SK-N-SH (cell line): ENCODE measurements around the gene ZNF516. TPM values are rescaled to one million over a fixed set of nuclear protein-coding genes. Genes with fewer than 3 reads are reported as not detected.

ENCODE experiments used
- CTCF ChIA-PET: fragments of 300-600, 350-600 bp; formaldehyde crosslinking; extraction: SDS; loops from one replicate; lab custom pipeline; 2021; lab: Yijun Ruan, JAX
- POLR2A ChIA-PET: fragments of 350-600 bp; sonication (Branson Sonifier 250); formaldehyde crosslinking; extraction: SDS; loops from one replicate; lab custom pipeline; 2020; ENCODE audit warnings: antibody characterized with exemption, inconsistent platforms; lab: Yijun Ruan, JAX
- DNase-seq: peaks from one replicate; pipeline ENCODE4 v3.0.0; 2012
- H2AFZ ChIP-seq: fragments of 200-600 bp; sonication (generic); 2 replicates; pipeline ENCODE4 v1.8.1; 2016; ENCODE audit warnings: antibody characterized with exemption, mild to moderate bottlenecking, low read depth
- H3F3A ChIP-seq: fragments of 200-600 bp; sonication (generic); replicated peaks from 2 replicates; pipeline ENCODE3; 2016; ENCODE audit warnings: antibody characterized with exemption, mild to moderate bottlenecking; ENCODE audit not compliant: insufficient read depth
- H3K27ac ChIP-seq, 2 experiments: fragments of 200-500 bp in 1 of 2; fragments of 200-600 bp in 1 of 2; sonication (Bioruptor generic) in 1 of 2; sonication (generic), shearing (Covaris generic) in 1 of 2; 2 replicates each; pipeline versions ENCODE4 v1.5.1 to v1.6.1; 2014 to 2016; ENCODE audit warnings: low read depth in 2 of 2, inconsistent platforms in 1 of 2, low read length in 1 of 2, mild to moderate bottlenecking in 1 of 2, mixed read lengths in 1 of 2
- H3K27me3 ChIP-seq: fragments of 200-600 bp; sonication (generic), shearing (Covaris generic); 2 replicates; pipeline ENCODE4 v1.6.1; 2016; ENCODE audit warnings: mixed run types; ENCODE audit not compliant: insufficient read depth
- H3K36me3 ChIP-seq, 2 experiments: fragments of 200-500 bp in 1 of 2; fragments of 200-600 bp in 1 of 2; sonication (Bioruptor generic) in 1 of 2; sonication (generic) in 1 of 2; replicated peaks in 1 of 2; 2 replicates each; pipeline versions ENCODE3 to v1.5.1; 2014 to 2016; ENCODE audit warnings: low read length in 1 of 2, mild to moderate bottlenecking in 1 of 2; ENCODE audit not compliant: insufficient read depth in 2 of 2, control insufficient read depth in 1 of 2
- H3K4me1 ChIP-seq, 2 experiments: fragments of 200-500 bp in 1 of 2; fragments of 200-600 bp in 1 of 2; sonication (Bioruptor generic) in 1 of 2; sonication (generic), shearing (Covaris generic) in 1 of 2; 2 replicates each; pipeline versions ENCODE4 v1.5.1 to v1.6.1; 2014 to 2016; ENCODE audit warnings: low read depth in 1 of 2, low read length in 1 of 2, mixed run types in 1 of 2; ENCODE audit not compliant: insufficient read depth in 2 of 2, control insufficient read depth in 1 of 2
- H3K4me2 ChIP-seq: fragments of 200-600 bp; sonication (generic), shearing (Covaris generic); 2 replicates; pipeline ENCODE4 v1.6.1; 2017; ENCODE audit warnings: mixed run types
- H3K4me3 ChIP-seq, 2 experiments: fragments of 200-500 bp in 1 of 2; fragments of 200-600 bp in 1 of 2; sonication (Bioruptor generic) in 1 of 2; sonication (generic), shearing (Covaris generic) in 1 of 2; 2 replicates each; pipeline versions ENCODE4 v1.5.1 to v1.8.1; 2014 to 2016; ENCODE audit warnings: low read depth in 2 of 2, inconsistent platforms in 1 of 2, low read length in 1 of 2, mild to moderate bottlenecking in 1 of 2, mixed read lengths in 1 of 2, moderate library complexity in 1 of 2
- H3K79me2 ChIP-seq: fragments of 200-600 bp; sonication (generic); 2 replicates; pipeline ENCODE4 v1.8.1; 2017; ENCODE audit warnings: mild to moderate bottlenecking; ENCODE audit not compliant: insufficient read depth
- H3K9ac ChIP-seq: fragments of 200-600 bp; sonication (generic); 2 replicates; pipeline ENCODE4 v1.6.1; 2017; ENCODE audit warnings: mixed run types
- H3K9me2 ChIP-seq: fragments of 200-600 bp; sonication (generic); 2 replicates; pipeline ENCODE4 v1.6.1; 2017; ENCODE audit warnings: mixed run types
- H3K9me3 ChIP-seq: fragments of 200-600 bp; sonication (generic); 2 replicates; pipeline ENCODE4 v1.6.1; 2017; ENCODE audit warnings: mixed run types, mild to moderate bottlenecking, moderate library complexity
- H4K20me1 ChIP-seq: fragments of 200-600 bp; sonication (generic); 2 replicates; pipeline ENCODE4 v1.6.1; 2017; ENCODE audit warnings: mild to moderate bottlenecking, mixed run types; ENCODE audit not compliant: insufficient read depth
- CHD2 ChIP-seq: fragments of 150-350 bp; IDR thresholded peaks from 2 replicates; pipeline ENCODE4 v1.6.1; 2018; ENCODE audit warnings: low read length; ENCODE audit not compliant: partially characterized antibody
- EP300 ChIP-seq, 2 experiments: IDR thresholded peaks; 2 replicates each; pipeline versions ENCODE4 v1.4.0 to v1.6.1; 2012; ENCODE audit warnings: borderline replicate concordance in 1 of 2, low read depth in 1 of 2, low read length in 1 of 2
- EZH2phosphoT487 ChIP-seq: fragments of 200-600 bp; sonication (generic); IDR thresholded peaks from 2 replicates; pipeline ENCODE4 v1.6.1; 2017; ENCODE audit warnings: low read depth, mixed run types, mild to moderate bottlenecking, antibody characterized with exemption, moderate library complexity, borderline replicate concordance
- FOSL2 ChIP-seq: IDR thresholded peaks from 2 replicates; pipeline ENCODE4 v1.4.0; 2012; ENCODE audit warnings: low read depth, mild to moderate bottlenecking, moderate library complexity, borderline replicate concordance
- FOXM1 ChIP-seq: IDR thresholded peaks from 2 replicates; pipeline ENCODE4 v1.4.0; 2012; ENCODE audit warnings: low read depth, mild to moderate bottlenecking
- GABPA ChIP-seq: IDR thresholded peaks from 2 replicates; pipeline ENCODE4 v1.4.0; 2012; ENCODE audit warnings: low read depth, mild to moderate bottlenecking
- GATA2 ChIP-seq: sonication (generic); formaldehyde crosslinking; IDR thresholded peaks from 2 replicates; pipeline ENCODE4 v1.5.0; 2020; ENCODE audit warnings: mild to moderate bottlenecking, missing genetic modification reagents
- JUND ChIP-seq: IDR thresholded peaks from 2 replicates; pipeline ENCODE4 v1.4.0; 2012
- MAX ChIP-seq: IDR thresholded peaks from 2 replicates; pipeline ENCODE4 v1.4.0; 2012; ENCODE audit warnings: low read depth
- MEF2A ChIP-seq: IDR thresholded peaks from 2 replicates; pipeline ENCODE4 v1.4.0; 2012; ENCODE audit warnings: low read depth, borderline replicate concordance
- MXI1 ChIP-seq: IDR thresholded peaks from 2 replicates; pipeline ENCODE4 v1.6.1; 2012; ENCODE audit warnings: mild to moderate bottlenecking, low read depth, low read length, improper control_type of control experiment
- NFIC ChIP-seq: IDR thresholded peaks from 2 replicates; pipeline ENCODE4 v1.4.0; 2012; ENCODE audit warnings: borderline replicate concordance
- NRF1 ChIP-seq: IDR thresholded peaks from 2 replicates; pipeline ENCODE4 v1.6.1; 2012; ENCODE audit warnings: low read depth, mild to moderate bottlenecking, low read length
- PBX3 ChIP-seq: IDR thresholded peaks from 2 replicates; pipeline ENCODE4; 2012
- SIN3A ChIP-seq: IDR thresholded peaks from 2 replicates; pipeline ENCODE4 v1.6.1; 2012; ENCODE audit warnings: low read depth, mild to moderate bottlenecking, low read length, moderate library complexity, borderline replicate concordance
- SMC3 ChIP-seq: IDR thresholded peaks from 2 replicates; pipeline ENCODE4 v1.6.1; 2012; ENCODE audit warnings: low read depth, low read length, improper control_type of control experiment
- TAF1 ChIP-seq: IDR thresholded peaks from 2 replicates; pipeline ENCODE4 v1.6.1; 2012; ENCODE audit warnings: low read depth, mild to moderate bottlenecking, low read length, moderate library complexity, borderline replicate concordance
- TEAD4 ChIP-seq: IDR thresholded peaks from 2 replicates; pipeline ENCODE4 v1.4.0; 2012; ENCODE audit warnings: mild to moderate bottlenecking, borderline replicate concordance; ENCODE audit not compliant: insufficient read depth
- USF2 ChIP-seq: fragments of 150-350 bp; IDR thresholded peaks from 2 replicates; pipeline ENCODE4 v1.6.1; 2017; ENCODE audit warnings: antibody characterized with exemption, low read length, low read depth, borderline replicate concordance
- WGBS: methylation state at CpG from one replicate; pipeline ENCODE4 v1.1.6; 2017; ENCODE audit warnings: low lambda C conversion rate; 5-methylcytosine and 5-hydroxymethylcytosine counted together
- polyA plus RNA-seq, 3 experiments: library from polyadenylated mRNA; depleted of rRNA; stranded (reverse); fragments of >200 nt; gene quantifications; 2 replicates each; pipeline ENCODE4 v1.2.3, GENCODE V29; 2012

ZNF516 gene
- polyA plus RNA-seq, 1 of the 3 experiments (the other 2 are of a cell fraction) = 4.4 TPM

- H2AFZ ChIP-seq = no peak overlapping the region
- DNase-seq = no peak
- no peak overlapping the region for H3K9ac ChIP-seq
- H3K9me2 ChIP-seq = no peaks in the 10 kb centered on the region
- TF ChIP-seq MAX (no peak), SMC3 (no peak), GATA2 (CRISPR knock-in tag) (no peak), GABPA (no peak), NFIC (no peak), SIN3A (no peak), NRF1 (no peak)
- H3K36me3 ChIP-seq = no peaks in the 10 kb centered on the region
- no peaks in the 10 kb centered on the region for H4K20me1 ChIP-seq
- no peak overlapping the region for H3K27ac ChIP-seq
- no peaks in the 10 kb centered on the region for H3K9me3 ChIP-seq
- WGBS = 35% methylated on average over 3 of the region's 3 CpGs
- no peaks in the 10 kb centered on the region; the same call in 1 of the 2 replicates for H3K27me3 ChIP-seq
- CTCF ChIA-PET = interaction anchor here (0.6 to 1.2 kb wide), 4 partner anchors 17 to 201 kb away, joined by 3 to 4 read pairs (median 4); no protein-coding TSS in a partner anchor
- H3K4me3 ChIP-seq = no peak overlapping the region
- H3K4me1 ChIP-seq = no peaks in the 10 kb centered on the region; a peak in 1 of 4 replicates
- H3K4me2 ChIP-seq = peak overlapping the region; percentile 77
- POLR2A ChIA-PET = no interaction called here
- H3K79me2 ChIP-seq = no peaks in the 10 kb centered on the region
- H3F3A ChIP-seq = no peaks in the 10 kb centered on the region
Measured at GRCh38 chr18:76525911-76526310, 30.9 kb upstream of the ZNF516 start.

GRCh38 chr18:76524900-76525698, 30.1 kb upstream of the ZNF516 start:
- H3K9me3 ChIP-seq = no peaks in the 10 kb centered on the region
- H4K20me1 ChIP-seq = no peaks in the 10 kb centered on the region
- no peak overlapping the region for H3K9ac ChIP-seq
- no peak for TF ChIP-seq JUND
- no peak for TF ChIP-seq EZH2phosphoT487
- TF ChIP-seq MXI1 = 0 out of 2 replicates have a peak, but pooled peaks have one; percentile 15
- no peaks in the 10 kb centered on the region; the same call in 1 of the 2 replicates for H3K27me3 ChIP-seq
- H3F3A ChIP-seq = no peaks in the 10 kb centered on the region
- peak overlapping the region; percentile 69 for H2AFZ ChIP-seq
- peak overlapping the region; percentile 51 to 62 for H3K4me3 ChIP-seq
- no peaks in the 10 kb centered on the region for H3K36me3 ChIP-seq
- POLR2A ChIA-PET = interaction anchor here (0.8 kb wide), 1 partner anchor 30 kb away, joined by 4 read pairs; the partner anchor contains the start of gene ZNF516
- H3K4me1 ChIP-seq = no peaks in the 10 kb centered on the region; a peak in 1 of 4 replicates
- WGBS = 6% methylated on average over 20 of the region's 20 CpGs
- peak overlapping the region in 1 of 2 experiments; percentile 16; a peak in 1 of 4 replicates for H3K27ac ChIP-seq
- peak overlapping the region; percentile 77 for H3K4me2 ChIP-seq
- no peaks in the 10 kb centered on the region for H3K79me2 ChIP-seq
- DNase-seq = peak; percentile 76
- no peaks in the 10 kb centered on the region for H3K9me2 ChIP-seq
- CTCF ChIA-PET = interaction anchor here (0.6 kb wide), 1 partner anchor 185 kb away, joined by 4 read pairs; no protein-coding TSS in a partner anchor

GRCh38 chr18:76524477-76524876, 29.4 kb upstream of the ZNF516 start:
- no peaks in the 10 kb centered on the region for H4K20me1 ChIP-seq
- H3K4me2 ChIP-seq = no peak overlapping the region
- no peaks in the 10 kb centered on the region for H3F3A ChIP-seq
- H3K9me3 ChIP-seq = no peaks in the 10 kb centered on the region
- no peak overlapping the region for H3K27ac ChIP-seq
- no peaks in the 10 kb centered on the region for H3K79me2 ChIP-seq
- 0 out of 2 replicates have a peak overlapping the region, but pooled peaks have one; percentile 69 for H2AFZ ChIP-seq
- H3K4me1 ChIP-seq = no peaks in the 10 kb centered on the region; a peak in 1 of 4 replicates
- H3K4me3 ChIP-seq = no peak overlapping the region
- H3K36me3 ChIP-seq = no peaks in the 10 kb centered on the region
- WGBS = 28% methylated on average over 2 of the region's 2 CpGs
- H3K9ac ChIP-seq = no peak overlapping the region
- CTCF ChIA-PET = no interaction called here
- H3K27me3 ChIP-seq = no peaks in the 10 kb centered on the region; the same call in 1 of the 2 replicates
- no peaks in the 10 kb centered on the region for H3K9me2 ChIP-seq
- POLR2A ChIA-PET = interaction anchor here (0.8 kb wide), 1 partner anchor 29 kb away, joined by 4 read pairs; the partner anchor contains the start of gene ZNF516
- no peak for DNase-seq
- TF ChIP-seq PBX3 (no peak), NFIC (no peak), TEAD4 (no peak), TAF1 (no peak), MEF2A (no peak), FOSL2 (no peak), CHD2 (no peak), FOXM1 (no peak), MXI1 (no peak), GATA2 (CRISPR knock-in tag) (no peak), EP300 (IDR thresholded peaks at IDR 0.05; ENCODE audit: borderline replicate concordance in 1 of 2, low read depth in 1 of 2, low read length in 1 of 2) (no peak), USF2 (no peak), EZH2phosphoT487 (no peak)
